ENCODE measurements around the gene PM20D2. TPM values are rescaled to one million over a fixed set of nuclear protein-coding genes. Genes with fewer than 3 reads are reported as not detected.

PM20D2 gene
- total and polyA plus RNA-seq, 2 of the 8 experiments (the other 6 are each of a cell fraction or from before 2014, with no cell fraction given) = 2.7 to 7.6 TPM

DNA sequence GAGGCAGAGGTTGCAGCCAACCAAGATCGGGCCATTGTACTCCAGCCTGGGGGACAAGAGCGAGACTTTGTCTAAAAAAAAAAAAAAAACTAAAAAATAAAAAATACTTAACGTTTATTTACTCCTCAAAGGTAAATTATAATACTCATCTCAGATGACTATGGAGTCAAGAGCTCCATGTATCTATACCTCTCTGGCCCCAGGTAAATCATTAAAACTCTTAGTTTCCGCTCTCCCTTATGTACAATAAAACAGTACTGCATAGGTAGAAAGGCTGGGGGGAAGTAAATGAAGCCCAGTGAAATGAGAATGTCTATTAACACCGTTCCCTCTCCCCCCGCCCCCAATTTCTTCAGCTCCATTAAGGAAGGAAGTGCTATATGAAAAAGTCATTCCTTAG lies 29.2 kb upstream of the PM20D2 start:
- H2BK12ac ChIP-seq (ENCODE audit: low read depth, low read length) = no peak overlapping the region
- CTCF ChIA-PET (ENCODE audit: partially characterized antibody) = interaction anchor here (0.5 to 5.1 kb wide), 9 partner anchors 8 to 518 kb away, joined by 3 to 43 read pairs (median 4); no protein-coding TSS in a partner anchor
- H3K9ac ChIP-seq (replicated peaks in 1 of 4; ENCODE audit: extremely low read depth in 1 of 4, low read depth in 3 of 4, low read length in 3 of 4) = peak overlapping the region in 2 of 4 experiments; percentile 70 to 76; a peak in 1 of 7 replicates
- POLR2A ChIA-PET (ENCODE audit: partially characterized antibody) = interaction anchor here (1.2 to 1.9 kb wide), 5 partner anchors 17 to 36 kb away, joined by 3 to 7 read pairs (median 4); partner anchors contain the start of genes PM20D2 and PNRC1
- H3K36me3 ChIP-seq (ENCODE audit: control insufficient read depth in 2 of 4, insufficient read depth in 4 of 4, low read length in 3 of 4) = no peaks in the 10 kb centered on the region
- no peak overlapping the region for H4K5ac ChIP-seq (ENCODE audit: insufficient read length, low read depth, low read length)
- no peak overlapping the region for H2AK5ac ChIP-seq (ENCODE audit: low read depth, low read length)
- H3K79me1 ChIP-seq (ENCODE audit: low read depth, low read length) = no peaks in the 10 kb centered on the region; the same call in 1 of the 2 replicates
- H2BK5ac ChIP-seq (ENCODE audit: low read depth, low read length) = no peak overlapping the region
- no peak overlapping the region for H4K91ac ChIP-seq (replicated peaks; ENCODE audit: insufficient read length, low read length)
- no peaks in the 10 kb centered on the region for H3K4me1 ChIP-seq (replicated peaks in 1 of 4; ENCODE audit: control insufficient read depth in 3 of 4, insufficient read depth in 4 of 4, low read length in 3 of 4)
- no peak overlapping the region for H3K56ac ChIP-seq (replicated peaks; ENCODE audit: insufficient read length, low read depth, low read length)
- no peaks in the 10 kb centered on the region for H4K20me1 ChIP-seq (replicated peaks in 1 of 2; ENCODE audit: control insufficient read depth in 1 of 2, insufficient read depth in 2 of 2, low read length in 2 of 2)
- H3K18ac ChIP-seq (ENCODE audit: extremely low read depth, low read length) = no peak overlapping the region
- H4K8ac ChIP-seq (ENCODE audit: extremely low read depth, insufficient read depth, low read length) = no peak overlapping the region
- H3K23me2 ChIP-seq (ENCODE audit: low read depth, low read length) = peaks cover 4% of the 10 kb centered on the region; the same call in 1 of the 2 replicates
- H3K23ac ChIP-seq (ENCODE audit: insufficient read length) = no peak overlapping the region
- H3K4ac ChIP-seq (replicated peaks; ENCODE audit: insufficient read length, low read depth, low read length) = no peak overlapping the region
- no peak overlapping the region for H2BK120ac ChIP-seq (replicated peaks; ENCODE audit: low read depth, low read length)
- 79% methylated on average over 6 of the region's 6 CpGs; no CpG with 5 or more reads in 1 of the 2 experiments for WGBS, 2 experiments (ENCODE audit: extremely low coverage in 1 of 2, insufficient coverage in 1 of 2, insufficient read length in 1 of 2, insufficient replicate concordance in 2 of 2, low coverage in 1 of 2, low lambda C conversion rate in 2 of 2, missing lambda C conversion rate in 1 of 2)
- FAIRE-seq (no peak), DNase-seq (ENCODE audit: low read depth in 1 of 2, low spot score in 2 of 2) (no peak)
- H3K27ac ChIP-seq (ENCODE audit: low read depth, low read length) = no peak overlapping the region
- peaks cover 7 to 28% (median 15%) of the 10 kb centered on the region in 4 experiments for H3K27me3 ChIP-seq (replicated peaks in 1 of 4; ENCODE audit: control insufficient read depth in 3 of 4, extremely low read depth in 1 of 4, insufficient read depth in 3 of 4, low read length in 3 of 4)
- no peak overlapping the region for H2BK15ac ChIP-seq (ENCODE audit: low read length)
- peak overlapping the region; percentile 80 to 87 (median 81); a peak in 7 of 8 replicates for H3K4me3 ChIP-seq (ENCODE audit: extremely low read depth in 1 of 4, insufficient read depth in 2 of 4, low read depth in 3 of 4, low read length in 4 of 4)
- H2AFZ ChIP-seq (ENCODE audit: low read length) = 0 out of 2 replicates have a peak overlapping the region, but pooled peaks have one; percentile 47
- no peak overlapping the region for H2BK20ac ChIP-seq (ENCODE audit: low read length)
- H3K4me2 ChIP-seq (ENCODE audit: insufficient read depth in 1 of 2, low read depth in 2 of 2, low read length in 2 of 2) = peak overlapping the region; percentile 69 to 79
- H3K79me2 ChIP-seq (ENCODE audit: control insufficient read depth in 1 of 2, insufficient read depth in 2 of 2, low read length in 2 of 2) = no peaks in the 10 kb centered on the region; a peak in 1 of 4 replicates
- no peak overlapping the region for H3K14ac ChIP-seq (ENCODE audit: insufficient read length)
- no peaks in the 10 kb centered on the region for H3K9me3 ChIP-seq (ENCODE audit: insufficient read depth in 2 of 2, low read depth in 1 of 2, low read length in 1 of 2)
- TF ChIP-seq GTF2F1 (IDR thresholded peaks at IDR 0.05; ENCODE audit: borderline replicate concordance, low read depth, low read length) (no peak), JUND (IDR thresholded peaks at IDR 0.05; ENCODE audit: low read length) (no peak), TBP (IDR thresholded peaks at IDR 0.05; ENCODE audit: low read depth, low read length) (no peak), TAF7 (optimal IDR thresholded peaks at IDR 0.05; ENCODE audit: borderline replicate concordance, low read depth, low read length) (no peak), TAF1 (IDR thresholded peaks at IDR 0.05; ENCODE audit: low read depth, low read length) (no peak), CTBP2 (IDR thresholded peaks at IDR 0.05; ENCODE audit: borderline replicate concordance, insufficient read depth, insufficient read length, low read length) (no peak), RAD21 (IDR thresholded peaks at IDR 0.05 in 1 of 2, conservative IDR thresholded peaks at IDR 0.05 in 1 of 2; ENCODE audit: low read depth in 2 of 2, low read length in 2 of 2) (no peak), CEBPB (IDR thresholded peaks at IDR 0.05; ENCODE audit: low read depth, low read length) (no peak), SP4 (IDR thresholded peaks at IDR 0.05; ENCODE audit: low read length) (no peak), EGR1 (IDR thresholded peaks at IDR 0.05; ENCODE audit: borderline replicate concordance, low read depth, low read length) (no peak), ZNF274 (IDR thresholded peaks at IDR 0.05; ENCODE audit: borderline replicate concordance, extremely low read depth, low read length) (no peak), SIN3A (conservative IDR thresholded peaks at IDR 0.05 in 1 of 2, IDR thresholded peaks at IDR 0.05 in 1 of 2; ENCODE audit: low read depth in 1 of 2, low read length in 2 of 2) (no peak)
- TF ChIP-seq, protein P1, sequence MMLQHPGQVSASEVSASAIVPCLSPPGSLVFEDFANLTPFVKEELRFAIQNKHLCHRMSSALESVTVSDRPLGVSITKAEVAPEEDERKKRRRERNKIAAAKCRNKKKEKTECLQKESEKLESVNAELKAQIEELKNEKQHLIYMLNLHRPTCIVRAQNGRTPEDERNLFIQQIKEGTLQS (IDR thresholded peaks at IDR 0.05; ENCODE audit: insufficient read depth, low read depth, low read length) = no peak

Data from H1 (cell line).